Measurements from ENCODE around the gene NT5E.
"Not testable (repeated sequence)": the region's sequence is repeated elsewhere in the genome, so short reads cannot be mapped to it uniquely, and the experiment has no call there.

Gene NT5E

DNA sequence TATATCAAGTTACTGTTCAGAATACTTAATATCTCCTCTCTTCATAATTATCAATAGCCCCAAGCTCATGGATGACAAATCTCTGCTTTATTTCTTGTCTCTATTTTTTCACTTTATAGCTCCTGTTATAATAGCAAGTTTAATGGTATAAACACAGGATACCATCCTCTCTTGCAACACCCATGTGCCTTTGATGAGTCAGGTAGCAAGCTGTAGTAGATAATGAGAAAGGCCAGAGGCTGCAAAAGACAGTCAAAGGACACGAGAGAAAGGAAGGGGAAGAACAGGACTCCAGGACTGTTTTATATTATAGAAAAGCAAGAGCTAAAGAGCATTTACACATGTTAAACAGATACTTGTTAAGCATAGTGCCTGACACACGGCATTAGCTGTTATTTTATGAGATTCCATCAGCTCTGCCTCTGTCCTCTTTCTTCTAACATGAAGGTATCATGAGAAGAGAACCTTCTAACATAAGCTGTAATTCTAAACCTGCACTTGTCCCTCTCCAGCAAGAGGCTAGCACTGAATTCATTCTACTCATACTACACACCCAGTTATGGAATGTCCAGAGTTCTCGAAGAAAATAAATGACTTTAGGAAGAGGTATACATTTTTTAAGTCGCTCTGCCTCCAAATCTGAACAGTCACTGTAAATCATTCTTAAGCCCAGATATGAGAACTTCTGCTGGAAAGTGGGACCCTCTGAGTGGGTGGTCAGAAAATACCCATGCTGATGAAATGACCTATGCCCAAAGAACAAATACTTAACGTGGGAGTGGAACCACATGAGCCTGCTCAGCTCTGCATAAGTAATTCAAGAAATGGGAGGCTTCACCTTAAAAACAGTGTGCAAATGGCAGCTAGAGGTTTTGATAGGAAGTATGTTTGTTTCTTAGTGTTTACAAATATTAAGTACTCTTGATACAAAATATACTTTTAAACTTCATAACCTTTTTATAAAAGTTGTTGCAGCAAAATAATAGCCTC is 45.0 kb downstream of the NT5E start:
- no peak for DNase-seq

DNA sequence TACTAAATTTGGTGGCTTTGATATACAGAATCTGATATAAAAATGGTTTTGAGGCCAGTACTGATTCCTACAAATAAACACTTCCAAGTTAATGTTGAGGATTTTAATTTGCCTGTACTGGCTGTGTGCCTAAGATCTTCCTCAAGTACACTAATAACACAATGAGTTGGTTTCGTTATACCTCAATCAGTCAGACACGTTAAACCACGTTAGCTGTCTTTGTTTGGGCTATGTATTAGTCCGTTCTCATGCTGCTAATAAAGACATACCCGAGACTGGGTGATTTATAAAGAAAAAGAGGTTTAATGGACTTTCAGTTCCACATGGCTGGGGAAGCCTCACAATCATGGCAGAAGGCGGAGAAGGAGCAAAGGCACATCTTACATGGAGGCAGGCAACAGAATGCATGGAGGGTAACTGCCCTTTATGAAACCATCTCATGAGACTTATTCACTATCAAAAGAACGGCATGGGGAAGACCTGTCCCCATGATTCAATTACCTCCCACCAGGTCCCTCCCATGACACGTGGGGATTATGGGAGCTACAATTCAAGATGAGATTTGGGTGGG is 46.2 kb downstream of the NT5E start:
- no peak for DNase-seq

DNA sequence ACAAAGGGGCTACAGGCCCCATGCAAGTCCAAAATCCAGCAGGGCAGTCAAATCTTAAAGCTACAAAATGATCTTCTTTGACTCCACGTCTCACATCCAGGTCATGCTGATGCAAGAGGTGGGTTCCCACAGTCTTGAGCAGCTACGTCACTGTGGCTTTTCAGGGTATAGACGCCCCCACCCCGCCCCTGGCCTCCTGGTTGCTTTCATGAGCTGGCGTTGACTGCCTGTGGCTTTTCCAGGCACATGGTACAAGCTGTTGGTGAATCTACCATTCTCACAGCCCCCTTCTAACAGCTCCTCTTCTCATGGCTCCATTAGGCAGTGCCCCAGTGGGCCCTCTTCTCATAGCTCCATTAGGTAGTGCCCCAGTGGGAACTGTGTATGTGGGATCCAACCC is 47.0 kb downstream of the NT5E start:
- DNase-seq, result no peak

DNA sequence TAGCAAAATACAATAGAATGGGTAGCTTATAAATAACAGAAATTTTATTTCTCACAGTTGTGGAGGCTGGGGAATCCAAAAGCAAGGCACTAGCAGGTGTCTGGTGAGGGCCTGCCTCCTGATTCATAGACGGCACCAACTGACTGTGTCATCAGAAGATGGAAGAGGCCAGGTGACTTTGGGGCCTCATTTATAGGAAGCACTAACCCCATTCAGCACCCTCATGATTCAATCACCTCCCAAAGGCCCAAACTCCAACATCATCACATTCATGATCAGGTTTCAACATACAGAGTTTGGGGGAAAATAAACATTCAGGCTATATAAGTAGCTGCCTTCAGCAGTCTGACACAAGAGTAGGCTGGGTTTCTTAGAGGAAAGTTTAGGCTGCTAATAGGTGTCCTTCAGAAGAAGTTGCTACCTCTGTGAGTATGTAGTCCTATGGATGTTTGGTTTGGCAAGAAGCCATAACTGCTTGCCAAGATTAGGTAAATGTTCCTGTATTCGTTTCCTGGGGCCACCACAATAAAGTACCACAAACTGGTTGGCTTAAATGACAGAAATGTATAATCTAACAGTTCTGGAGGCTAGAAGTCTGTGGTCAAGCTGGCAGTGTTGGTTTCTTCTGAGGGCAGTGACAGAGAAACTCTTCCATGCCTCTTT is 48.8 kb downstream of the NT5E start:
- no peak for DNase-seq

DNA sequence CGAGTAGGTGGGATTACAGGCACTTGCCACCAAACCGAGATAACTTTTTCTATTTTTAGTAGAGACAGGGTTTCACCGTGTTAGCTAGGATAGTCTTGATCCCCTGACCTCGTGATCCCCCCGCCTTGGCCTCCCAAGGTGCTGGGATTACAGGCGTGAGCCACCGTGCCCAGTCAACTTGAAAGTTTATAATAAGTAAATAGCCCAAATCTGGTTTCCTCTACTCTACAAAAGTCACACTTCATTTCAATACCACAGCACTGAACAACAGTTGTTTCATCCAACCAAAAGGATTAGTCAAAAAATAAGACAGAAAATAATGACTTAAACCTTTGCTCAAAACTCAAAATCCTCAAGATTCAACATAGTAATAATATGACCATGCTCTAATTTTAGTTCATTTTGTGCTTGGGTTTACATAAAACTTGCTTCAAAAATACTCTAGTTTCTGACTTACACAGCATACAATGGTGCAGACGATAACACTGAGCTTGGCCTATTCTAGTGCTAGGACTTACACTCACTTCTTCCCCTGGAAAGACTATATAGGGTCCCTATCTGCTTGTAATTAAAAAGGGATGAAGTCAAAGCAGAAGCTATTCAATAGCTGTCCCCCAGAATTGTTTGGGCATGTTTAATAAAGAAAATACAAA is 56.7 kb downstream of the NT5E start:
- no peak for DNase-seq

DNA sequence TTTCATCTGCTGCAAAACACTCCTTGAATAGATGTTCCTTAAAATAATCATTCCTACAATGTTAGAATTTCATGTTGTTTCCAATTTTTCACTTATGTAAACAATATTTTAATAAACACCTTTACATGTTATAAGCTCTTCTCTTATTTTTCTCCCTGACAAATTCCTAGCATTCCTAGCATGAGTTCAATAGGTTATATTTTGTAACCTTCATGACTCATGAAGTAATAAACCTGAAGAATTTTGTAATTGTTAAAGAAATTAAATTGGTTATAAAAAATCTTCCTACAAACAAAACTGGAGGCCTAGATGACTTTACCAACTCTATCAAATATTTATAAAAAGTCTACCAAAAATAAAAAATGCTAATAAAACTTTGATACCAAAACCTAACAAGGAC is 66.3 kb downstream of the NT5E start:
- no peak for DNase-seq

DNA sequence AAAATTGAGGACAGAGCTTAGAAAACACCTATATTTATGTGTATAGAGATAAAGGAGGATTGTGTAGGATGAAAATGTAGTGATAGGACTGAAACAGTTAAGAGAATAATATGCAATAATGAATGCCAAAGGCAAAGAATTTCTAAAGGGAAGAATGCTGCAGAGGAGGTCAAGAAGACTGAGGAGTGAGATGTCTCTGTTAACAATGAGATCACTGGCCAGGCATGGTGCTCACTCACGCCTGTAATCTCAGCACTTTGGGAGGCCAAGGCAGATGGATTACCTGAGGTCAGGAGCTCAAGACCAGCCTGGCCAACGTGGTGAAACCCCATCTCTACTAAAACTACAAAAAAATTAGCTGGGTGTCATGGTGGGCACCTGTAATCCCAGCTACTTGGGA is 74.4 kb downstream of the NT5E start:
- not testable (repeated sequence) for DNase-seq

DNA sequence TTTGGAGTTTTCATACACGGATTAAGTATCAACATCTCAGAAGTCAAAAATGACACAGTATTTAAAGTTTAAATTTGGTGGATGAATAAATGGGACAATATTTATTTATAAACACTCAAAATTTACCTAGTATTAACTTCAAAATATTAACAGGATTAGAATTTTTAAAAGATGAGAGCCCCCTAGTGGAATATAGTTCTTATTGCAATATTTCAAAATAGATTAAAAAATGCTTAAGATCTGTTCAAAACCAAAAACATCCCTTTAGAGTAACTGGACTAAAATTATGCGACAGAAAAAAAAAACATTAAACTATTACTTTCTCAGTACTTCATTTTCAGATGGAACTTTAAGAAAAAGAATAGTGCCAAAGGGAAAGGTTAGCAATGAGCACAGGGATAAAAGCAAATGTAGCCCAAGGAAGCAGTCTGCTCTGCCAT is 87.2 kb downstream of the NT5E start:
- DNase-seq, result no peak

DNA sequence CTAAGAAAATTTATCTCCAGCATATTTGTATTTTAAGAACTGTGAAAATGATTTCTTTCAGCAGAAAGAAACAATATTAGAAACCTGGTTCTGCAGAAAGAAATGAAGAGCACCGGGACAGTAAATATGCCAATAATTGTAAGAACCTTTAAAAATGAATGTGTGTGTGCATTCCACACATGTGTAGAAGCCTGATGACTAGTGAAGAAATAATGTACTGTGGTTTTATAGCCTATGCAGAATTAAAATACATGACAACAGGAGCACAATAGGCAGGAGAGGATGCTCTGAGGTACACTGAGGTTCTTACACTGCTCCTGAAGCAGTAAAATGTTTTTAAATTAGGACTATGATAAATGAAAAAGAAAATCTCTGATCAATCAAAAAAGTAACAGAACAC is 94.9 kb downstream of the NT5E start:
- DNase-seq, result no peak

All from CD4-positive, alpha-beta T cell treated with Interleukin-17A for 4 hours (primary cell).